NCI-H524 (cell line): Measurements from ENCODE around the gene RHOV.

Experiments
- DNase-seq, 2 experiments: peaks; one replicate each; lab custom pipeline; 2025; lab: John Stamatoyannopoulos, UW

The RHOV gene

DNA sequence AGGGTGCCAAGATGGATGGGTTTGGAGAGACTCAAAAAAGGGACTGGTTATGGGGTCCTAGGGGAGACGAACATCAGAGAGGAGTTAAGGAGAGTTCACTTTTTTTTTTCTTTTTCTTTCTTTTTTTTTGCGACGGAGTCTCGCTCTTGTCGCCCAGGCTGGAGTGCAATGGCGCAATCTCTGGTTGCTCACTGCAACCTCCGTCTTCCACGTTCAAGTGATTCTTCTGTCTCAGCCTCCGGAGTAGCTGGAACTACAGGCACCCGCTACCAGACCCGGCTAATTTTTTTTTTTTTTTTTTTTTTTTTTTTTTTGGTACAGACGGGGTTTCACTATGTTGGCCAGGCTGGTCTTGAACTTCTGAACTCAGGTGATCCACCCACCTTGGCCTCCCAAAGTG lies 29.0 kb downstream of the RHOV start:
- DNase-seq: no peak

- DNase-seq: no peak
These were observed 29.4 kb downstream of the RHOV start for GRCh38 chr15:40844696-40845030.

DNA sequence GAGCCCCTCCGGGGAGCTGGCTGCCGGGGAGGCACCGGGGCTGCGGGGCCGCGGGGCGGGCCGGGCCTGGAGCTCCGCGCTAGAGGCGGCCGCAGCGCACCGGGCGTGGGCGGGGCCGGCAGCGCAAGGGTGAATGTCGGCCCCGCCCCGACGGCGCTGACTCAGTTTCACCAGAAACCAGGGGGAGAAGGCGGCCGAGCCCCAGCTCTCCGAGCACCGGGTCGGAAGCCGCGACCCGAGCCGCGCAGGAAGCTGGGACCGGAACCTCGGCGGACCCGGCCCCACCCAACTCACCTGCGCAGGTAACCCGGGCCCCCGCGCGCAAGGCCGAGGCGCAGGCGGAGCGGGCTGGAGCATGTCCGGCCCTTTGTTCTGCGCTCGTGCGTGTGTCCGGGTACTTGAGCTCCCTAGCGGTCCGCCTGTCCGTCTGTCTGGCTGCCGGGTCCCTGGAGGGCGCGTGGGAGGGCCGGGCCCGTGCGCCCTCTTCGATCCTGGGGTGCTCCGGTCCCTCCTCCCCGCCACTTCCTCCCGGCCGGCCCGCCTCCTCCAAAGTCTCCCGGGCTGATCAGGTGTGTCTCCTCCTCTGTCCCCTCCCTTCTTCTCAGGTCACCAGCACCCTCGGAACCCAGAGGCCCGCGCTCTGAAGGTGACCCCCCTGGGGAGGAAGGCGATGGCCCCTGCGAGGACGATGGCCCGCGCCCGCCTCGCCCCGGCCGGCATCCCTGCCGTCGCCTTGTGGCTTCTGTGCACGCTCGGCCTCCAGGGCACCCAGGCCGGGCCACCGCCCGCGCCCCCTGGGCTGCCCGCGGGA lies 29.9 kb downstream of the RHOV start, which contains the start of gene SPINT1:
TSS of gene SPINT1 (plus strand) at position 164 of the 811 bp plus-strand sequence. CDS start at position 671, 507 bp downstream.
- DNase-seq: no peak

DNA sequence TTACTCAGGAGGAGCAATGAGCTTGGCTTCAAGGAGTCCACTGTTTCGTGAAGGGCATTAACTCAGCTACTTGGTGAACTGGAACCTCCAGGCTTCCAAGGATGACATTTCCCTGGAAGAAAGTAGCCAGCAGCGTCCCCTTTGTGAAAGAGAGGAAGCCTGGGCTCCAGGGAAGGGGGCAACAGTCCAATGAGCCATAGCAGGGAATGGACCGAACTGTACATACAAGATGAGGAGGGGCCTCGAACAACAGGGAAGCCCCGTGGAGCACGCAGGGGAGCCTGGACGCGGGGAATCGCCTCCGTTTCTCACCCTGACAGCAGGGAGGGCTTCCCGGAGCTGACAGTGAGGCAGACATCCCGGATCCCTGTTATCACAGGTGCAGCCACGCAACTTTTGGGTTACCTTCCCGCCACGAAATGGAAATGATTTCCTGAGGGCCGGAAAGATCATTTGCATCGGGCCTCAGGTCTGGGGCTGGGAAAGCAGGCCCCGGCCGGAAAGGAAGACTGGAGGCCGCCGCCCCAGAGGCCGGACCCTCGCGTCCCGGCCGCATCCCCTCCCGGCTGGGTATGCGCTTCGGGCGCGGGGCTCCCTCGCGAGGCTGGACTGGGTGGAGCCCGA lies 30.7 kb downstream of the RHOV start:
- DNase-seq: no peak

DNA sequence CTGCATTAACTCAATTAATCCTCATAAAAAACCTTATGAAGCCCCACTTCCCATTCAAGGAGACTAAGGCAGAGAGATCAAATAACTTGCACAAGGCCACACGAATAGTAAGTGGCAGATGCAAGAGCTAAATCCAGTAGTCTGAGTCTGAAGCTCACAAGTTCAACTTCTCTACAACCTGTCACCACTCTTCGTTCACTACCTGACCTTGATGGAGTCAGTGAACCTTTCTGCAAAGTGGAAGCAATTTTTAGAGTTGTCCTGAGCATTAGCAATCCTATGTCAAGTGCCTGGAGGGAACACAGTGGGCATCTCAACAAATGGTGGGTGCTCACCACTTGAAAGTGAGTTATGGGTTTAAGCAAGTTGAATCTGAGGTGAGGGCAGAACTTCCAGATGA lies 32.3 kb downstream of the RHOV start:
- no peak for DNase-seq

GRCh38 chr15:40838756-40839155 lies 35.3 kb downstream of the RHOV start:
- no peak for DNase-seq

- no peak for DNase-seq
These were observed 38.0 kb downstream of the RHOV start for GRCh38 chr15:40836020-40836419.

DNA sequence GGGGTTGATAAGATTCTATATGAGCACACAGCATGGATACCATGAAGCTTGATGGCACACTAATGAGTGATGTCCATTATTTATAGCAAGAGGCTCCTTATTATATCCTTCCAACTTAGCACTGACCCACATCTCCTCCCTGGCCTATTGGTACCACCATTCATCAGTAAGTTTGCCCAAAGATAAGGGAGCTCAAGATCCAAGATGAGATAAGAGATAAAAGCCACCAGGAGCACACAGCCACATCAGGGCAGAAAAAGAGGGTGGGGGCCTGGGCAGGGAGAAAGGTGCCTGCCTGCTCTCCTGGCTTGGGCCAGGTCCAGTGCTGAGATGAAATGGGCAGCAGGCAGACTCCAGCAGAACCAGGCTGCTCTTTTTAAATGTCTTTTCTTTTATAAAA lies 41.1 kb downstream of the RHOV start:
- DNase-seq: no peak

- DNase-seq: no peak
These were observed 42.2 kb downstream of the RHOV start for GRCh38 chr15:40831861-40832260.

DNA sequence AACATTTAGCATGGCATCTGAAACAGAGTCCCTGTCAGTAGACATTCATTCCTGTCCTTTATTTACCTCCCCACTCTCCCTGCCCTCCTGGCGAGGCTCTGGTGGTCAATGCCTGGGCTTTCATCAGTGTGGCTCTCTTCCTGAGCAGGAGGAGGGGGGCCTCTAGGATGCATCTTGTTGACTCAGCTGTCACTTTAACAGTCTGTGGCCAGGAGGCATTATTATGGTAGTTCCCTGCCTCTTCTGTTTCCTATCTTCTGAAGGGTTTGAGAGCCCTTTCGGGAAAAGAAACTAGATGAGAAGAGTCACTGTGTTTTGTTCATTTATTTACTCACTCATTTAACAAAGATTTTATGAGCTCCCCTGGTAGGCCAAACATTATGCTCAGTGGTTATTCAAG lies 43.1 kb downstream of the RHOV start:
- no peak for DNase-seq

GRCh38 chr15:40829115-40829514 lies 44.9 kb downstream of the RHOV start:
- no peak for DNase-seq

GRCh38 chr15:40828447-40829036 lies 45.5 kb downstream of the RHOV start, which contains the start of gene PPP1R14D:
TSS of gene PPP1R14D (minus strand) at chr15:40828708. CDS start at chr15:40828641, 67 bp downstream.
- DNase-seq: no peak

DNA sequence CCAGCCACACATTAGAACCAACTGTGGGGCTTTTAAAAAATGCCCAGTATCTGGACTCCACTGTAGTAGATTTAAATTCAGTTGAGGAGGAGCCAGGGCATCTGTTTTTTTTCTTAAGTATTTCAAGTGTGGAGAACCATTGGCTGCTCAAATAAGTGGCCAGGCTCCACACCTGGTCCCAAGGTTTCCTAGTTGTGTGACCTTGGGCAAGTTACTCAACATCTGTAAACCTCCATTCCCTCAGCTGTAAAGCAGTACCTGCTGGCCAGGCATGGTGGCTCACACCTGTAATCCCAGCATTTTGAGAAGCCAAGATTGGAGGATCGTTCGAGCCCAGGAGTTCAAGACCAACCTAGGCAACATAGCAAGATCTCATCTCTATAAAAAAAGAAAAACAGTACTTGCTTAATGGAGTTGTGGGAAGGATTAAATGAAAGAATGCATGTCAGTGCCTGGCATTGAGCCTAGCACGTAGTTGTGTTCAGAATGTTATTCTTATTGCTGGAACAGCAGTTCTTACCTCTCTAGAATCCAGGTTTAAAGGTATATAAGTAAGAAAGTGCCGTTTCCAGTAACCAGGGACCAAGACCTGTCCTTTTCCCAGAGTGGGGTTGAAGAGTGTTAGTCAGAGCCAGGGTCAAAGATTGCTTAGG lies 47.5 kb downstream of the RHOV start:
- no peak for DNase-seq

DNA sequence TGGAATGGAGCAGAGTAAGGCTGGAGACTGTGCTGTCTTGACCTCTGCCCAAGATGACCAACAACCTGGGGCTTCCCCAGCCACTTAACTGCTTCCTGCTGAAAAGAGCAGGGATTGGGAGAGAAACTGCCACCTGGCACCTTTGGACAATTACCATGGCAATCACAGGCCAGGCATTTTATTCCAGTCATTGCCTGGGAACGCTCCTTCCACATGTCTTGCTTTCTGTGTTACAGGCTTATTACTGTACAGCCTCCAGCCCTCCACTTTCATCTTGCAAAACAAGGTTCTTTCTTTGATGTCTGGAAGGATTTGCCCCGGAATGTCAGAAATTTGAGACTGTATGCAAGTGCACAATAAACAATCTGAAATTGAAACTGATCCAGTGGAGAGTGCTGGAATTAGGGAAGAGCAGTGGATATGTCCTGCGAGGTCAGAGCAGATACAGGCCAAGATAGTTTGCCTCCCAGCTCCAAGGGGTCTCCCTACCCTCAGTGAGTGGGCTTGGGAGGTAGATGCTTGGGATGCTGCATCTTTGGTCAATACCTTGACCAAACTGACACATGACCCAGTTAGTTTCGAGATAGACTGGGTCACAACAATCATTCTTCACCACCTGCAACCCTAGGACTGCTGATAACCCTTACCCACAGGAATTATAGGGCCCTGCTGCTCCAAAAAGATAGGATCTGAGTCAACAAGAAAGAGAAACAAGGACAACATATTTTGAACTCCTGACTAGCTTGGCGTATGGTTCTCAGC lies 48.2 kb downstream of the RHOV start:
- no peak for DNase-seq

DNA sequence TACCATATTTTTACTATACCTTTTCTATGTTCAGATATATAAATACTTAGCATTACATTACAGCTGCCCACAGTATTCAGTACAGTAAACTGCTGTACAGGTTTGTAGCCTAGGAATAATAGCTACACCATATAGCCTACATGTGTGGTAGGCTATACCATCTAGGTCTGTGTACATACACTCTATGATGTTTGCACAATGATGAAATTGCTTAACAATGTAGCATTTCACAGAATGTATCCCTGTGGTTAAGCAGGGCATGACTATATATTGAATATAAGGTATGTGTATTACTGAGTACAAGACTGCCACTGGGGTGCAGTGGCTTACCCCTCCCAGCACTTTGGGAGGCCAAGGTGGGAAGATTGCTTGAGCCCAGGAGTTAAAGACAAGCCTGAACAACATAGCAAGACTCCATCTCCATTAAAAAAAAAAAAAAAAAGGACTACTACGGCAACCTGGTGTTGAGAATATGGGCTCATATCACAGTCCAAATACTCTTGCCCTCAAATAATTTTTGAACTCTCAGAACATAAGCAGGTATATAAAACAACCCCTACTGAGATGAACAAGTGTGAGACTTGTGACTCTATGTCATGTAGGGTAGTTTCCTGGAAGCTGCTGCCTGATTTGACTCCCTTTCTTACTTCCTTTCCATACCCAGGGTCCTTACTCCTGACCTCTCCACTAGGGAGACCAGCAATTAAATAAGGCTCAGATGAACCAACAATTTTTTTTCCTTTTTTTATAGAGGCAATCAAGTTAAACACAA lies 50.3 kb downstream of the RHOV start:
- no peak for DNase-seq
